PC-3 (cell line): ENCODE results near the gene HAUS1. TPM values are rescaled to one million over a fixed set of nuclear protein-coding genes. Genes with fewer than 3 reads are reported as not detected.
"Not testable (repeated sequence)": the region's sequence is repeated elsewhere in the genome, so short reads cannot be mapped to it uniquely, and the experiment has no call there.

Source experiments
- ATAC-seq: fragments of 200-7000 bp; cut with Tn5 transposase; 2 replicates; pipeline ENCODE4 v1.9.1; 2020; ENCODE audit warnings: mild to moderate bottlenecking, moderate library complexity
- BruUV-seq: library from RNA; stranded (reverse); fragments of 400-500 nt; replicated peaks from 2 replicates; lab custom pipeline; 2021; lab: Mats Ljungman, UMichigan
- CTCF ChIA-PET: fragments of 300-600 bp; sonication (Branson Sonifier 250); formaldehyde crosslinking; loops from one replicate; lab custom pipeline; 2022; ENCODE audit warnings: antibody characterized with exemption; lab: Charles Lee
- POLR2A ChIA-PET: fragments of 300-600 bp; sonication (Branson Sonifier 250); formaldehyde crosslinking; loops from one replicate; lab custom pipeline; 2022; ENCODE audit warnings: antibody characterized with exemption; ENCODE audit not compliant: unreplicated experiment; lab: Charles Lee
- DNase-seq: peaks from one replicate; pipeline ENCODE4 v3.0.0-alpha.2; 2015
- H2AFZ ChIP-seq: fragments of 300-600 bp; sonication (generic); 2 replicates; pipeline ENCODE4 v1.6.0; 2016; ENCODE audit warnings: antibody characterized with exemption, low read length
- H3F3A ChIP-seq: fragments of 300-600 bp; sonication (generic); one replicate; pipeline ENCODE4 v1.6.0; 2017; ENCODE audit warnings: antibody characterized with exemption, low read length, control low read depth, mild to moderate bottlenecking; ENCODE audit not compliant: unreplicated experiment
- H3K27ac ChIP-seq: fragments of 300-600 bp; sonication (generic); 2 replicates; pipeline ENCODE4 v1.5.1; 2016; ENCODE audit warnings: mild to moderate bottlenecking, low read length
- H3K27me3 ChIP-seq: fragments of 300-600 bp; sonication (generic); 2 replicates; pipeline ENCODE4 v1.6.1; 2016; ENCODE audit warnings: low read length, mixed read lengths
- H3K36me3 ChIP-seq: fragments of 300-600 bp; sonication (generic); 2 replicates; pipeline ENCODE4 v1.6.1; 2016; ENCODE audit warnings: low read depth, mixed run types, low read length, mixed read lengths
- H3K4me1 ChIP-seq: fragments of 300-600 bp; sonication (generic); 2 replicates; pipeline ENCODE4 v1.5.1; 2016; ENCODE audit warnings: low read length; ENCODE audit not compliant: insufficient read depth
- H3K4me2 ChIP-seq: fragments of 300-600 bp; sonication (generic); 2 replicates; pipeline ENCODE4 v1.6.0; 2016; ENCODE audit warnings: low read length
- H3K4me3 ChIP-seq: fragments of 300-600 bp; sonication (generic); 2 replicates; pipeline ENCODE4 v1.5.1; 2016; ENCODE audit warnings: mild to moderate bottlenecking, low read length, mixed read lengths
- H3K79me2 ChIP-seq: fragments of 300-600 bp; sonication (generic); 2 replicates; pipeline ENCODE4 v1.6.1; 2017; ENCODE audit warnings: low read length, mixed read lengths
- H3K9ac ChIP-seq: fragments of 300-600 bp; sonication (generic); 2 replicates; pipeline ENCODE4 v1.6.0; 2016; ENCODE audit warnings: mild to moderate bottlenecking, low read length
- H3K9me2 ChIP-seq: fragments of 300-600 bp; sonication (generic); replicated peaks from 2 replicates; pipeline ENCODE4 v1.6.1; 2016; ENCODE audit warnings: mixed run types, low read length, mixed read lengths
- H3K9me3 ChIP-seq: fragments of 300-600 bp; sonication (generic); 2 replicates; pipeline ENCODE4 v1.6.1; 2016; ENCODE audit warnings: low read length, mixed read lengths
- H4K20me1 ChIP-seq: fragments of 300-600 bp; sonication (generic); 2 replicates; pipeline ENCODE4 v1.6.1; 2016; ENCODE audit warnings: low read length, mixed read lengths
- EZH2 ChIP-seq: fragments of 300-600 bp; sonication (generic); IDR thresholded peaks from one replicate; pipeline ENCODE4 v1.6.1; 2017; ENCODE audit warnings: antibody characterized with exemption, mild to moderate bottlenecking, low read length; ENCODE audit not compliant: unreplicated experiment
- EZH2phosphoT487 ChIP-seq: fragments of 300-600 bp; sonication (generic); IDR thresholded peaks from 2 replicates; pipeline ENCODE4 v1.6.1; 2018; ENCODE audit warnings: mild to moderate bottlenecking, antibody characterized with exemption, low read length, borderline replicate concordance
- intact Hi-C: fragments of 100-400 bp; cut with micrococcal nuclease; formaldehyde crosslinking; loops from 2 replicates; pipeline ENCODE4 v1.9.0; 2023
- total RNA-seq: library from RNA; depleted of rRNA; stranded (reverse); fragments of >200 nt; gene quantifications from 2 replicates; pipeline ENCODE4 v1.2.3, GENCODE V29; 2014
- TF ChIP-seq, protein P1 (sequence below): fragments of 300-600 bp; sonication (generic); conservative IDR thresholded peaks from 2 replicates; pipeline ENCODE4 v1.5.1; 2017; ENCODE audit warnings: antibody characterized with exemption, low read depth, mild to moderate bottlenecking, low read length

HAUS1 gene
- total RNA-seq, 1 experiment from 2014 or later = 17.7 TPM

GRCh38 chr18:46163091-46163490, 58.9 kb downstream of the HAUS1 start:
- no peaks in the 10 kb centered on the region for H3K27me3 ChIP-seq
- H3K9me2 ChIP-seq = no peaks in the 10 kb centered on the region
- H3K4me1 ChIP-seq = no peaks in the 10 kb centered on the region
- H3K4me2 ChIP-seq = no peak overlapping the region
- H3K79me2 ChIP-seq = no peaks in the 10 kb centered on the region
- DNase-seq (no peak), ATAC-seq (no peak)
- ChIA-PET POLR2A (no interaction called here), CTCF (no interaction called here)
- no peaks in the 10 kb centered on the region for H3F3A ChIP-seq
- no peak overlapping the region for H3K4me3 ChIP-seq
- H3K27ac ChIP-seq = no peak overlapping the region
- no peaks in the 10 kb centered on the region for H3K9me3 ChIP-seq
- BruUV-seq = no TSS peak
- no peaks in the 10 kb centered on the region for H3K36me3 ChIP-seq
- H4K20me1 ChIP-seq = no peaks in the 10 kb centered on the region
- H3K9ac ChIP-seq = no peak overlapping the region
- TF ChIP-seq EZH2phosphoT487 = no peak
- no peak for TF ChIP-seq EZH2
- TF ChIP-seq, protein P1, sequence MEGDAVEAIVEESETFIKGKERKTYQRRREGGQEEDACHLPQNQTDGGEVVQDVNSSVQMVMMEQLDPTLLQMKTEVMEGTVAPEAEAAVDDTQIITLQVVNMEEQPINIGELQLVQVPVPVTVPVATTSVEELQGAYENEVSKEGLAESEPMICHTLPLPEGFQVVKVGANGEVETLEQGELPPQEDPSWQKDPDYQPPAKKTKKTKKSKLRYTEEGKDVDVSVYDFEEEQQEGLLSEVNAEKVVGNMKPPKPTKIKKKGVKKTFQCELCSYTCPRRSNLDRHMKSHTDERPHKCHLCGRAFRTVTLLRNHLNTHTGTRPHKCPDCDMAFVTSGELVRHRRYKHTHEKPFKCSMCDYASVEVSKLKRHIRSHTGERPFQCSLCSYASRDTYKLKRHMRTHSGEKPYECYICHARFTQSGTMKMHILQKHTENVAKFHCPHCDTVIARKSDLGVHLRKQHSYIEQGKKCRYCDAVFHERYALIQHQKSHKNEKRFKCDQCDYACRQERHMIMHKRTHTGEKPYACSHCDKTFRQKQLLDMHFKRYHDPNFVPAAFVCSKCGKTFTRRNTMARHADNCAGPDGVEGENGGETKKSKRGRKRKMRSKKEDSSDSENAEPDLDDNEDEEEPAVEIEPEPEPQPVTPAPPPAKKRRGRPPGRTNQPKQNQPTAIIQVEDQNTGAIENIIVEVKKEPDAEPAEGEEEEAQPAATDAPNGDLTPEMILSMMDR = no peak
- intact Hi-C loops = no loop called here
- H2AFZ ChIP-seq = no peak overlapping the region

- BruUV-seq = no TSS peak
- Histone ChIP-seq H3F3A (no peaks in the 10 kb centered on the region), H2AFZ (no peak overlapping the region), H3K4me2 (no peak overlapping the region), H3K36me3 (no peaks in the 10 kb centered on the region), H3K9me2 (no peaks in the 10 kb centered on the region), H3K27ac (no peak overlapping the region), H4K20me1 (no peaks in the 10 kb centered on the region), H3K79me2 (no peaks in the 10 kb centered on the region), H3K4me1 (peaks cover 2% of the 10 kb centered on the region; the same call in 1 of the 2 replicates), H3K27me3 (no peaks in the 10 kb centered on the region), H3K9ac (no peak overlapping the region), H3K9me3 (no peaks in the 10 kb centered on the region), H3K4me3 (no peak overlapping the region)
- intact Hi-C loops = no loop called here
- no peak for DNase-seq
- ChIA-PET CTCF (no interaction called here), POLR2A (no interaction called here)
- TF ChIP-seq, protein P1 = no peak
- TF ChIP-seq EZH2 = no peak
- TF ChIP-seq EZH2phosphoT487 = no peak
- ATAC-seq = no peak
Measured at GRCh38 chr18:46163941-46164499, 59.8 kb downstream of the HAUS1 start.

DNA sequence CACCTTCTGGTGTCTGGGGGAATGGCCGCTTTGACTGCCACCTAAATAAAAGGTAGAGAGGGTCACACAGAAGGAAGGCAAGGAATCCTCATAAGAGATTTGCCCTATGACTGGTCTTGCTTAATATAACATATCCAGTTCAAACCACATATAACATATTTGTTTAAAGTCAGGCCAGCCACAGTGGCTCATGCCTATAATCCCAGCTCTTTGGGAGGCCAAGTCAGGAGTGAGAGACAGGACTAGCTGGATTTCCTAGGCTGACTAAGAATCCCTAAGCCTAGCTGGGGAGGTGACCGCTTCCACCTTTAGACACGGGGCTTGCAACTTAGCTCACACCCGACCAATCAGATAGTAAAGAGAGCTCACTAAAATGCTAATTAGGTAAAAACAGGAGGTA, 60.3 kb downstream of the HAUS1 start:
- BruUV-seq, intact Hi-C loops, CTCF ChIA-PET, H3K79me2 ChIP-seq, H3K9me3 ChIP-seq, H3K4me3 ChIP-seq, H3K4me2 ChIP-seq, H4K20me1 ChIP-seq, H3K9ac ChIP-seq, H3K9me2 ChIP-seq, H3K27ac ChIP-seq, H3K27me3 ChIP-seq, H2AFZ ChIP-seq, H3F3A ChIP-seq, H3K36me3 ChIP-seq, POLR2A ChIA-PET, DNase-seq, ATAC-seq, H3K4me1 ChIP-seq: not testable (repeated sequence)
